T1000 (cell line): ENCODE results near the gene ITPKC.
"Not testable (repeated sequence)": the region's sequence is repeated elsewhere in the genome, so short reads cannot be mapped to it uniquely, and the experiment has no call there.

ENCODE experiments used
- DNase-seq: peaks from one replicate; lab custom pipeline; 2025; ENCODE audit warnings: mixed read lengths; lab: John Stamatoyannopoulos, UW

Gene ITPKC

GRCh38 chr19:40717325-40717879 is 490 bp downstream of the ITPKC start:
- no peak for DNase-seq

GRCh38 chr19:40717880-40718773 is 1.2 kb downstream of the ITPKC start:
- no peak for DNase-seq

DNA sequence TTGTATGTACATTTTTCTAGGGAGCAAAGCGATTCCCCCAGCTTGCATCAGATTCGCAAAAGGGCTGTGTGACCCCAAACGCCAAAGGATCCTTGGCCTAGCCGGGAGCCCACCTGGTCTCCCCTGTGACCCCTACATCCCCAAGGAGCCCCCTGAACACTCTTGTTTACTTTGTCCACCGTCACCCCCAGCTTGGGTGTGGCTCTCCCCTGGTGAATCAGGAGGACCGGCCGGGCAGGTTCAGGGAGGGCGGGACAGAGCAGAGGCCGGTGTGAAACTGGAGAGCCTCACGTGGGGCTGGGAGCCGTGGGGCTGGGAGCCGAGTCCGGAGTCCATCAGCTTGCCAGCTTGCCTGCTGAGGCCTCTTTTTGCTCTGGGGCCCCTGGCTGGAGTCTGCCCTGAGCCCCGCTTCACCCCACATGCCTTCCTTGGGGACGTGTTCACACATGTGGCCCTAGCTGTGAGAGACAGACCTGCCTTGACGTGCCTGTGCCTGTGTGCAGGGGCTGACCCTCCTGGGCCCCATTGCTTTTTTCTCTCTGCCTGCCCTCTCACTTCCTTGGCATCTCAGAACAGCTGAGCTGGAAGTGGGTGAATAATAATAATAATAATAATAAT is 2.0 kb downstream of the ITPKC start:
- DNase-seq: no peak

- no peak for DNase-seq
Measured at GRCh38 chr19:40719414-40719894, 2.5 kb downstream of the ITPKC start.

DNA sequence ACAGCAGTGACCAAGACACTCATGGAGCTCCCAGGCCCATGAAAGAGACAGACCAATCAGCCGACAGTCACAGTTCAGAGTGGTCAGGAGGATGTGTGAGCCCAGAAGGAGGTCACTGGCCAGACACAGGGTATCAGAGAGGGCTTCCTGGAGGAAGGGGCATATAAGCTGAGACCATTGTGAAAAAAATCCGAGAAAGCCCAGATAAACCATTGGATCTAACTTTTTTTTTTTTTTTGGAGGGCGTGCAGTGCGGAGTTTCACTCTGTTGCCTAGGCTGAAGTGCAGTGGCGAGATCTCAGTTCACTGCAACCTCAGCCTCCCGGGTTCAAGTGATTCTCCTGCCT is 4.2 kb downstream of the ITPKC start:
- no peak for DNase-seq

DNA sequence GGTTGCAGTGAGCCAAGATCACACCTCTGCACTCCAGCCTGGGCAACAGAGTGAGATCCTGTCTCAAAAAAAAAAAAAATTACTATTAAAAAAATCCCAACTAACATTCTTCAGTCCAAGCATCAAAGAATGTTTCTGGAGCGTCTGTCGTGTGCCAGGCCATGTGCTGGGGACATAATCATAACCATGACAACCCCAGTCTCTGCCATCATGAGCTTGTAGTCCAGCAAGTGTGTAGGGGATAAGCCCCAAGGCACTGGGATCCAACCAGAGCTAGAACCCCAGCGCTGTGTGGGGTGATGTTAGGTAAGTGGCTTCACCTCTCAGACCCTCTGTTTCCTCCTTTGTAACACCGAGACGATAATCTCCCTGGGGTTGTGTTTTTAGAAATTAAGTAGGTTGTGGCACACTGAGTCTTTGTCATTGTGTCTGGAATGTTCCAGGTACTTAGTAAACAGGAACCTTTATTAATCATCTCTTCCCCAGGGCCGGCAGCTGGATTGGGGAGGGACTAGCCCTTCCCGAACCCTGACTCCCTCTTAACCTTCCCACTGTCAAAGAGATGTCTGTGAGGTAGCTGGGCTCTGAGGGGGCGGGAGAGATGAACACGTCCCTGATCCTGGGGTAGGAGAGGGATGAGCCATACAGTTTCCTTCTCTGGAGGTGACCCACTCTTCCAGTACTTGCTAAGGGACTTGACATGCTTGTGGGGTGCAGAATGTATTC is 5.2 kb downstream of the ITPKC start:
- DNase-seq: no peak

DNA sequence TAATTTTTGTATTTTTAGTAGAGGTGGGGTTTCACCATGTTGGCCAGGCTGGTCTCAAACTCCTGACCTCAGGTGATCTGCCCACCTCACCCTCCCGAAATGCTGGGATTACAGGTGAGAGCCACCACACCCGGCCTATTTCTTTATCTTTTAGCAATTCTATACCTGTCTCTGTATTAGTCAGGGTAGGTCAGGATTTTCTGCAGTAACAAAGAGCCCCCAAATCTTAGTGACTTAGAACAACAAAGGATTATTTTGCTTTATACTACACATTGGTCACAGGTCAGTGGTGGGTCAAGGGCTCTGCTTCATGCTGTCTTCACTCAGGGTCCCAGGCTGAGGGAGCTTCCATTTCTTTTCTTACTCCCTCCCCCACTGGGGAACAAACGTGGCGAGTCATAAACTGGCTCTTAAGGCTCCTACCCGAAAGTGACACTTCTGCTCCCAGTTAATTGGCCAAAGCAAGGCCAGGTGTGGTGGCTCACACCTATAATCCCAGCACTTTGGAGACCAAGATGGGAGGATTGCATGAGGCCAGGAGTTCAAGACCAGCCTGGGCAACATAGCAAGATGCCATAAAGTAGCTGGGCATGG is 6.8 kb downstream of the ITPKC start:
- no peak for DNase-seq

GRCh38 chr19:40724315-40724714 is 7.4 kb downstream of the ITPKC start:
- no peak for DNase-seq

- DNase-seq: no peak
Measured at GRCh38 chr19:40724855-40725254, 7.9 kb downstream of the ITPKC start.

- DNase-seq: no peak
Measured at GRCh38 chr19:40726279-40726678, 9.4 kb downstream of the ITPKC start.

DNA sequence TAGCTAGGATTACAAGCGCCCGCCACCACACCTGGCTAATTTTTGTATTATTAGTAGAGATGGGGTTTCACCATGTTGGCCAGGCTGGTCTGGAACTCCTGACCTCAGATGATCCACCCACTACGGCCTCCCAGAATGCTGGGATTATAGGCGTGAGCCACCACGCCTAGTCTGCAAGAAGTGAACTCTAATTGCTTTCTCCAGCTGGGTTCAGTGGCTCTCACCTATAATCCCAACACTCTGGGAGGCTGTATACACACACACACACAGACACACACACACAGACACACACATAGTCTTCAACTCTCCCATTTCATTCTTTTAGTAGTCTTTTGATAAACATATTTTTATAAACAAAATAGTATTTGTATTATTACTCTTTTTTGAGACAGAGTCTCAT is 13.2 kb downstream of the ITPKC start:
- not testable (repeated sequence) for DNase-seq

DNA sequence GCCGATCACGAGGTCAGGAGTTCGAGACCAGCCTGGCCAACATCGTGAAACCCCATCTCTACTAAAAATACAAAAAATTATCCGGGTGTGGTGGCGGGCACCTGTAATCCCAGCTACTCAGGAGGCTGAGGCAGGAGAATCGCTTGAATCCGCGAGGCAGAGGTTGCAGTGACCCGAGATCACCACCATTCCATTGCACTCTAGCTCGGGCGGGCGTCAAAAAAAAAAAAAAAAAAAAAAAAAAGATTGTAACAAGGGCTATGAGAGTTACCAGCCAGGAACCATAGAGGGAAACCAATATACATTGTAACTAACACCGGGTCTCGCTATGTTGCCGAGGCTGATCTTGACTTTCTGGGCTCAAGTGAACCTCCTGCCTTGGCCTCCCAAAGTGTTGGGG is 15.4 kb downstream of the ITPKC start:
- DNase-seq: not testable (repeated sequence)

DNA sequence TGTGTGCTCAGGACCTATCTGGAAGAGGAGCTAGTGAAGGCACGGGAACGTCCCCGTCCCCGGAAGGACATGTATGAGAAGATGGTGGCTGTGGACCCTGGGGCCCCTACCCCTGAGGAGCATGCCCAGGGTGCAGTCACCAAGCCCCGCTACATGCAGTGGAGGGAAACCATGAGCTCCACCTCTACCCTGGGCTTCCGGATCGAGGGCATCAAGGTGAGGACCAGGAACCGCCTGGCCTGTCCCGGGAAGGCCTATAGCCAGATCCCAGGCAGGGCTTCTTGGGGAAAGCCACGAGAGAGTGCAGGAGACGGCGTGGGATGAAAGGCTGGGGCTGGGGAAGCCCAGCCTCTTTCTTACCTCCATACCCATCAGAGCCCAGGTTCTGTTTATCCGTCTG is 16.2 kb downstream of the ITPKC start:
- no peak for DNase-seq

DNA sequence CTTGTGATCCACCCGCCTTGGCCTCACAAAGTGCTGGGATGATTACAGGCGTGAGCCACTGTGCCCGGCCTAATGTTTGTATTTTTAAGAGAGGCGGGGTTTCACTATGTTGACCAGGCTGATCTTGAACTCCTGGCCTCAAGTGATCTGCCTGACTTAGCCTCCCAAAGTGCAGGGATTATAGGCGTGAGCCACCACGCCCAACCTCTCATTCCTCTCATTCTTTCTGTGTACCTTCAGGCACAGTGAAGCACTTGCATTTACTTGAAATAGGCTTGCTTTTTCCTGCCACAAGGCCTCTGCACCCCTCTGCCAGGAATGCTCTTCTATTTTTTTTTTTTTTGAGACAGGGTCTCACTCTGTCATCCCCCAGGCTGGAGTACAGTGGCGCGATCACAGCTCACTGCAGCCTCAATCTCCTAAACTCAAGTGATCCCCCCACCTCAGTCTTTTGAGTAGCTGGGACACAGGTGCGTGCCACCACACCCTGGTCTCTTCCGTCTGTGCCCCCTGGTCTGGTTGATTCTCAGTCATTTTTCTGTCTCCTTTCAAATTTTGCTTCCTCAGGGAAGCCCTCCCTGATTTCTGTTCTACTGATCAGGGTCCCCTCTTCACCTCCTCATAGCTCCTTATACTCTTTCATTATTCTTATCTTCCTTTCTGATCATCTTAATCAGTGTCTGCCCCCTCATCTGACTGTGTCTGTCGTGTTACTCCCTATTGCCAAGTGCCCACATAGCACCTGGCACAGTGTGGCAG is 18.3 kb downstream of the ITPKC start:
- DNase-seq: no peak

- no peak for DNase-seq
Measured at GRCh38 chr19:40736661-40737060, 19.7 kb downstream of the ITPKC start.

DNA sequence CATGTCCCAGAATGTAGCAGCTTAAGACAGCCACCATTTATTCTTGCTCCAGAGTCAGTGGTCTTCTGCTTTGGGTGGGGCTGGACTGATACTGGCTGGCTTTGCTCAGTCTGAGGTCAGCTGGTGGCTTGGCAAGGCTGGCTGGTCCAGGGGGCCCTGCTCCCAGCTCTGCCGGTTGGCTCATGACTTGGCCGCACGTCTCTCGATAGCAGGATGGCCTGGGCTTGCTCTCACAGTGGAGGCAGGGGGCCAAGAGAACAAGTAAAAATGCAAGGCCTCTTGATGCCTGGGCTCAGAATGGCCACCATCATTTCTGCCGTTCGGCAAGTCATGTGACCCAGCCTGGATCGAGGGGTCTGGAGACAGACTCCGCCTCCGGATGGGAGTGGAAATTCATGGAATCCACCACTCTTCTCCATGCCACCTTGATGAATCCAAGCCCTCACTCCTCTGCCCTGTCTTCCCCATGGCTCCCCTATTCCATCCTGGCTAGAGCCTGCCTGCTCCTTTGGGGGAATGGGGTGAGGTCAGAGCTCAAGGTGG is 20.3 kb downstream of the ITPKC start:
- no peak for DNase-seq

- DNase-seq: no peak
Measured at GRCh38 chr19:40739030-40739839, 22.3 kb downstream of the ITPKC start.

- DNase-seq: no peak
Measured at GRCh38 chr19:40739871-40740703, 23.2 kb downstream of the ITPKC start.

- DNase-seq: no peak
Measured at GRCh38 chr19:40740747-40741146, 23.8 kb downstream of the ITPKC start.
